Spleen (tissue), 13 donors: ENCODE results near the gene GOLGA8J. TPM values are rescaled to one million over a fixed set of nuclear protein-coding genes. Genes with fewer than 3 reads are reported as not detected.
"Not testable (repeated sequence)": the region's sequence is repeated elsewhere in the genome, so short reads cannot be mapped to it uniquely, and the experiment has no call there.

ENCODE experiments used
- DNase-seq: peaks from one replicate; pipeline ENCODE4 v3.0.0-alpha.2; 2020
- H3K27ac ChIP-seq, 8 donors: fragments of 200-600 bp; sonication (generic) in 7 of 8; 1 replicate in 4 of 8; 2 replicates in 4 of 8; pipeline versions ENCODE4 v1.5.0 to v1.8.0; 2016 to 2021; ENCODE audit warnings: inconsistent platforms in 4 of 8, mild to moderate bottlenecking in 4 of 8, moderate library complexity in 1 of 8
- H3K27me3 ChIP-seq, 7 donors: fragments of 200-600 bp; sonication (generic) in 6 of 7; replicated peaks in 1 of 7; 1 replicate in 4 of 7; 2 replicates in 3 of 7; pipeline versions ENCODE4 v1.5.0 to v1.8.0; 2016 to 2021; ENCODE audit warnings: inconsistent platforms in 3 of 7, mild to moderate bottlenecking in 1 of 7
- H3K36me3 ChIP-seq, 6 donors: fragments of 200-600 bp; sonication (generic) in 5 of 6; 1 replicate in 4 of 6; 2 replicates in 2 of 6; pipeline versions ENCODE4 v1.5.0 to v1.8.0; 2016 to 2021; ENCODE audit warnings: inconsistent platforms in 2 of 6
- H3K4me1 ChIP-seq, 6 donors: fragments of 200-600 bp; sonication (generic) in 5 of 6; 1 replicate in 3 of 6; 2 replicates in 3 of 6; pipeline versions ENCODE4 v1.5.0 to v1.8.0; 2016 to 2021; ENCODE audit warnings: inconsistent platforms in 3 of 6
- H3K4me3 ChIP-seq, 8 donors: fragments of 200-600 bp; sonication (generic) in 7 of 8; 1 replicate in 4 of 8; 2 replicates in 4 of 8; pipeline versions ENCODE4 v1.5.0 to v1.8.0; 2016 to 2021; ENCODE audit warnings: inconsistent platforms in 4 of 8, mild to moderate bottlenecking in 4 of 8, moderate library complexity in 2 of 8
- H3K9me3 ChIP-seq, 8 donors: fragments of 200-600 bp; sonication (generic) in 7 of 8; 1 replicate in 4 of 8; 2 replicates in 4 of 8; pipeline versions ENCODE4 v1.5.0 to v1.8.0; 2016 to 2021; ENCODE audit warnings: inconsistent platforms in 4 of 8
- CTCF ChIP-seq, 11 experiments: fragments of 200-600 bp in 7 of 11; fragments of 450-650 bp in 4 of 11; sonication (generic) in 4 of 11; IDR thresholded peaks in 8 of 11; conservative IDR thresholded peaks in 3 of 11; 1 replicate in 7 of 11; 2 replicates in 4 of 11; pipeline versions ENCODE4 v1.4.0 to v1.8.0; 2016 to 2021; ENCODE audit warnings: antibody characterized with exemption in 11 of 11, inconsistent platforms in 4 of 11, mild to moderate bottlenecking in 1 of 11
- POLR2A ChIP-seq, 3 donors: fragments of 450-650 bp; IDR thresholded peaks; one replicate each; pipeline ENCODE4 v1.5.1; 2017; ENCODE audit warnings: antibody characterized with exemption in 3 of 3, mild to moderate bottlenecking in 1 of 3
- POLR2AphosphoS5 ChIP-seq, 3 donors: sonication (generic); formaldehyde crosslinking; IDR thresholded peaks; one replicate each; pipeline ENCODE4 v1.5.1; 2017; ENCODE audit warnings: antibody characterized with exemption in 3 of 3
- WGBS, 5 donors: extraction: QIAGEN DNeasy Blood & Tissue Kit in 3 of 5; methylation state at CpG; one replicate each; pipeline versions ENCODE4 v1.1.5 to v1.1.7; 2013 to 2018; 5-methylcytosine and 5-hydroxymethylcytosine counted together
- intact Hi-C: fragments of 100-400 bp; cut with DNase I; formaldehyde crosslinking; loops from one replicate; pipeline ENCODE4 v1.15.0; 2023; ENCODE audit warnings: low total_unique reads
- long read RNA-seq, 2 donors: transcript quantifications; one replicate each; lab custom pipeline, GENCODE V29; 2026
- polyA plus RNA-seq, 3 donors: library from polyadenylated mRNA; stranded (reverse); fragments of 200-250 nt; gene quantifications; one replicate each; pipeline ENCODE4 v1.2.1, GENCODE V29; 2013
- total RNA-seq, 7 donors: library from RNA; depleted of rRNA in 3 of 7; stranded (reverse); fragments of >200 nt in 3 of 7; fragmentation: NEBNext Ultra II Directional in 4 of 7; extraction: Animal tissue kit (Norgen Biotek cat#: 25700) in 4 of 7; gene quantifications; one replicate each; pipeline versions ENCODE4 v1.1.0 to v1.2.1, GENCODE V29; 2016 to 2021
- donor health status: healthy with polysubstance abuse.
- donor health status: DM: no; HTN: no; CAD: no; lungs with moderate emphysema.
- donor health status: DM: no; HTN: no; CAD: no.
- donor health status: Bipolar disorder and iron deficiency.
- donor health status: healthy.
- donor health status: DM: no; HTN: no; CAD: no.
- donor health status: DM: yes; HTN: yes; CAD: no.

The GOLGA8J gene
- total RNA-seq (under 1 TPM in 2 of 7 donors, not detected in 5; 0.52 to 0.97 TPM), polyA plus RNA-seq (not detected)
- long read RNA-seq, donor 1 = 0 reads
- long read RNA-seq, donor 2 = 0 reads

DNA sequence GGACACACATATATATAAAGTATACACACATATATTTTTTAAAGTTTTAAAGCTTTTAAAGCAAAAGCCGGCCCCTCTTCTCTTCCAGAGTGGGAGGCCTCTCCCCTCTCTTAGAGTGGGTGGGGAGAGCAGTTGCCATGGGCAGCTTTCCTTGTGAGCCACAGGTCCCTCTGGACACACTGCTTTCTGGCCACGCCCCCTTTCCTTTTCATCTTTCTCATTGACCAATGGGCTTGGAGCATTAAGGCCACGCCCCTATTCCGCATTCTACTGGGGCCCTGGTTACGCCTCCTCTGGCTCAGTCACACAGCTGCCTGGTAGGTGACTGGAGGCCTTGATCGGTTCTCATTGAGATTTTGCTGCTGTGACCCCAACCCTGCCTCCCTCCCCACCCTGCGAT lies at the start of gene GOLGA8J:
Gene GOLGA8J, plus strand, starts transcription at position 301 of the 400 bp plus-strand sequence. Its CDS starts 98 bp downstream, at position 399.
- H3K36me3 ChIP-seq, H3K27me3 ChIP-seq, H3K4me3 ChIP-seq, DNase-seq, H3K4me1 ChIP-seq, H3K9me3 ChIP-seq, H3K27ac ChIP-seq, intact Hi-C loops: not testable (repeated sequence)
- no CpG with 5 or more reads among the region's 7 CpGs for WGBS, 5 donors

- WGBS, 5 donors = 85 to 92% (median 86%) methylated on average over 3 of the region's 3 CpGs
Measured at GRCh38 chr15:30033211-30033610, 49.5 kb upstream of the GOLGA8J start.

DNA sequence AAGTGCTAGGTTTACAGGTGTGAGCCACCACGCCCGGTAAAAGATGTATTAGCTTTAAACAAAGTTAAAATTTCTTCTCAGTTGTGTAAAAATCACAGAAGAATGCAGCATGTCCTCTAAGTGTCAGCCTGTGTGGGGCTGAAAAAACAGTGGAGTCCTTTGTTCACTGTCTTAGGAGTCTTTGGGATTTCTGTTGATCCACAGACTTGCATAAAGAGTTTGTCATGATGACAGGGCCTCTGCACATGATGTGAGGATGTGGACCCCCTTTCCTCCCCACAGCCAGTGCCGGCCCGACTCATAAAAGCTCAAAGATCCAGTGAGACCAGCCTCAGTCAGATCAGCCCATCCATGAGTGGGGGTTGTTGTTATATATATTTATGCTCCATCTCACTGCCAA lies 49.0 kb upstream of the GOLGA8J start:
- 92 to 97% (median 95%) methylated on average over 4 of the region's 4 CpGs for WGBS, 5 donors
- intact Hi-C loops = no loop called here
- H3K4me1 ChIP-seq = no peaks in the 10 kb centered on the region
- DNase-seq = no peak
- peaks cover 0 to 20% (median 5%) of the 10 kb centered on the region in 8 donors for H3K9me3 ChIP-seq
- H3K27me3 ChIP-seq = peaks cover 0 to 8% (median 0%) of the 10 kb centered on the region in 7 donors
- no peak overlapping the region for H3K27ac ChIP-seq
- H3K36me3 ChIP-seq = no peaks in the 10 kb centered on the region
- TF ChIP-seq POLR2AphosphoS5 (IDR thresholded peaks at IDR 0.05) (no peak), POLR2A (IDR thresholded peaks at IDR 0.05) (no peak), CTCF (IDR thresholded peaks at IDR 0.05 in 8 of 11, conservative IDR thresholded peaks at IDR 0.05 in 3 of 11) (no peak)
- H3K4me3 ChIP-seq = no peak overlapping the region

More at GRCh38 chr15:30033211-30033610, 49.5 kb upstream of the GOLGA8J start:
- Histone ChIP-seq H3K36me3 (no peaks in the 10 kb centered on the region), H3K4me1 (no peaks in the 10 kb centered on the region), H3K4me3 (no peak overlapping the region), H3K9me3 (peaks cover 0 to 18% (median 5%) of the 10 kb centered on the region in 8 donors), H3K27ac (no peak overlapping the region), H3K27me3 (peaks cover 0 to 8% (median 0%) of the 10 kb centered on the region in 7 donors)
- TF ChIP-seq POLR2AphosphoS5 (IDR thresholded peaks at IDR 0.05) = no peak
- no peak for TF ChIP-seq CTCF (IDR thresholded peaks at IDR 0.05 in 8 of 11, conservative IDR thresholded peaks at IDR 0.05 in 3 of 11)
- no peak for TF ChIP-seq POLR2A (IDR thresholded peaks at IDR 0.05)
- DNase-seq = no peak
- intact Hi-C loops = no loop called here

- Histone ChIP-seq H3K4me3 (no peak overlapping the region), H3K27ac (no peak overlapping the region), H3K27me3 (peaks cover 0 to 8% (median 0%) of the 10 kb centered on the region in 7 donors), H3K4me1 (no peaks in the 10 kb centered on the region), H3K36me3 (no peaks in the 10 kb centered on the region), H3K9me3 (peaks cover 0 to 14% (median 0%) of the 10 kb centered on the region in 8 donors)
- 83 to 86% (median 85%) methylated on average over 6 of the region's 6 CpGs for WGBS, 5 donors
- DNase-seq = no peak
- TF ChIP-seq POLR2AphosphoS5 (IDR thresholded peaks at IDR 0.05) (no peak), POLR2A (IDR thresholded peaks at IDR 0.05) (no peak), CTCF (IDR thresholded peaks at IDR 0.05 in 8 of 11, conservative IDR thresholded peaks at IDR 0.05 in 3 of 11) (no peak)
- intact Hi-C loops = no loop called here
Measured at GRCh38 chr15:30036036-30036703, 46.6 kb upstream of the GOLGA8J start.
